ENCODE results near the gene KDM3A. TPM values are rescaled to one million over a fixed set of nuclear protein-coding genes. Genes with fewer than 3 reads are reported as not detected.

Gene KDM3A
- total RNA-seq, 1 experiment from 2014 or later, result 31.8 TPM

- Histone ChIP-seq H3K4me3 (no peak overlapping the region), H3K4me2 (no peak overlapping the region), H3K4me1 (replicated peaks; ENCODE audit: insufficient read depth) (no peaks in the 10 kb centered on the region), H3K9me2 (ENCODE audit: insufficient read depth) (no peaks in the 10 kb centered on the region), H3K9me3 (ENCODE audit: insufficient read depth, low read depth) (no peaks in the 10 kb centered on the region), H3F3A (ENCODE audit: insufficient read depth, low read depth) (no peaks in the 10 kb centered on the region), H4K20me1 (ENCODE audit: insufficient read depth) (no peaks in the 10 kb centered on the region), H3K27me3 (ENCODE audit: insufficient read depth, low read depth) (no peaks in the 10 kb centered on the region), H3K27ac (no peak overlapping the region), H3K79me2 (ENCODE audit: low read depth) (no peaks in the 10 kb centered on the region), H3K36me3 (ENCODE audit: low read depth) (peaks cover 48% of the 10 kb centered on the region), H2AFZ (no peak overlapping the region)
- intact Hi-C loops (cut with micrococcal nuclease; ENCODE audit: unreplicated experiment), result no loop called here
- ChIA-PET CTCF (no interaction called here), POLR2A (ENCODE audit: unreplicated experiment) (no interaction called here)
- no peak for DNase-seq
- no peak for TF ChIP-seq CTCF (conservative IDR thresholded peaks at IDR 0.05)
- TF ChIP-seq EZH2 (IDR thresholded peaks at IDR 0.05; ENCODE audit: low read depth), result no peak
- BruUV-seq (replicated peaks), result no TSS peak
Measured at GRCh38 chr2:86476918-86477317, 35.7 kb downstream of the KDM3A start.

DNA sequence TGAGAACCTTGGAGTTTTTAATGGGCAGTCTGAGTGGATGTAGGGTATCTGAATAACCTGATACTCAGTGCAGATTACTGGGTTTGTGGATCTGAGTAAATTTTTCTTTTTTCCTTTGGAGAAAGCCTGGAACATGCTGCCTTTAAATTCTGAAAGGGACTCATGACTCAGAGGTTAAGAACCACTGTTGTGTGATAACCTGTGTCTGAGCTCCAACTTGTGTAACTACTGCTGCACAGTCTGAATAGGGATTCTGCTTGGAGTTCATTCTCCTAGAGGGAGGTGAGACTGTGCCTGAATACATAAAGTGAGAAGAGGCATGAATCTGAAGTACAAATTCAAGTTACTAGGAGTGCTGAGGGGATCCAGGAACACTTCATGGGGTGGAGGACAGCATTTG, 36.2 kb downstream of the KDM3A start:
- DNase-seq, result no peak
- Histone ChIP-seq H3K36me3 (ENCODE audit: low read depth) (peaks cover 50% of the 10 kb centered on the region), H3F3A (ENCODE audit: insufficient read depth, low read depth) (no peaks in the 10 kb centered on the region), H4K20me1 (ENCODE audit: insufficient read depth) (no peaks in the 10 kb centered on the region), H3K27ac (no peak overlapping the region), H3K27me3 (ENCODE audit: insufficient read depth, low read depth) (no peaks in the 10 kb centered on the region), H3K9me3 (ENCODE audit: insufficient read depth, low read depth) (no peaks in the 10 kb centered on the region), H3K4me2 (no peak overlapping the region), H3K79me2 (ENCODE audit: low read depth) (no peaks in the 10 kb centered on the region), H3K9me2 (ENCODE audit: insufficient read depth) (no peaks in the 10 kb centered on the region), H3K4me1 (replicated peaks; ENCODE audit: insufficient read depth) (no peaks in the 10 kb centered on the region), H3K4me3 (no peak overlapping the region), H2AFZ (no peak overlapping the region)
- CTCF ChIA-PET, result no interaction called here
- TF ChIP-seq CTCF (conservative IDR thresholded peaks at IDR 0.05), result no peak
- no peak for TF ChIP-seq EZH2 (IDR thresholded peaks at IDR 0.05; ENCODE audit: low read depth)
- POLR2A ChIA-PET (ENCODE audit: unreplicated experiment), result no interaction called here
- intact Hi-C loops (cut with micrococcal nuclease; ENCODE audit: unreplicated experiment), result no loop called here
- BruUV-seq (replicated peaks), result no TSS peak

DNA sequence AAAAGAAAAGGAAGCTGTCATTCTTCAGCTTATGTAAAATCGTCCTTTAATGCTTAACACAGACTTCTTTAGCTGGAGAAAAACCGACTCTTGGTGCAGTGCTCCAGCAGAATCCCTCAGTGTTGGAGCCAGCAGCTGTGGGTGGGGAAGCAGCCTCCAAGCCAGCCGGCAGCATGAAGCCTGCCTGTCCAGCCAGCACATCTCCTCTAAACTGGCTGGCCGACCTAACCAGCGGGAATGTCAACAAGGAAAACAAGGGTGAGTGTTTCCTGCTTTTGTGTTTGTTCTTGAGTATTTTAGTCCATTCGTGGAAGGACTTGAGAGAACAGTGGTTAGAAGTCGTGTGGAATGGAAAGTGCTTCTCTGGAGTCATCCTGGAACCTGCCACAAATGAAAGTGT, 38.9 kb downstream of the KDM3A start:
- POLR2A ChIA-PET (ENCODE audit: unreplicated experiment), result no interaction called here
- TF ChIP-seq CTCF (conservative IDR thresholded peaks at IDR 0.05), result no peak
- TF ChIP-seq EZH2 (IDR thresholded peaks at IDR 0.05; ENCODE audit: low read depth), result no peak

More for the DNA sequence above, 38.9 kb downstream of the KDM3A start:
- H2AFZ ChIP-seq, result no peak overlapping the region
- CTCF ChIA-PET, result no interaction called here
- intact Hi-C loops (cut with micrococcal nuclease; ENCODE audit: unreplicated experiment), result no loop called here
- H3K79me2 ChIP-seq (ENCODE audit: low read depth), result no peaks in the 10 kb centered on the region
- H3F3A ChIP-seq (ENCODE audit: insufficient read depth, low read depth), result no peaks in the 10 kb centered on the region
- no peaks in the 10 kb centered on the region for H4K20me1 ChIP-seq (ENCODE audit: insufficient read depth)
- no peak overlapping the region for H3K4me3 ChIP-seq
- no peak overlapping the region for H3K4me2 ChIP-seq
- no peaks in the 10 kb centered on the region for H3K9me3 ChIP-seq (ENCODE audit: insufficient read depth, low read depth)
- H3K27me3 ChIP-seq (ENCODE audit: insufficient read depth, low read depth), result no peaks in the 10 kb centered on the region
- H3K36me3 ChIP-seq (ENCODE audit: low read depth), result peaks cover 52% of the 10 kb centered on the region
- H3K9me2 ChIP-seq (ENCODE audit: insufficient read depth), result no peaks in the 10 kb centered on the region
- BruUV-seq (replicated peaks), result no TSS peak
- no peaks in the 10 kb centered on the region for H3K4me1 ChIP-seq (replicated peaks; ENCODE audit: insufficient read depth)
- H3K27ac ChIP-seq, result no peak overlapping the region
- no peak for DNase-seq

Data from PC-9 (cell line).